B cell (primary cell): ENCODE measurements around the gene ITCH. TPM values are rescaled to one million over a fixed set of nuclear protein-coding genes. Genes with fewer than 3 reads are reported as not detected.

Source experiments
- ATAC-seq: fragments of 200-7000 bp; cut with Tn5 transposase; one replicate; pipeline ENCODE4 v1.10.0; 2021; ENCODE audit warnings: low read depth, mild to moderate bottlenecking, moderate number of reproducible peaks, moderate library complexity
- CTCF ChIA-PET: fragments of 350-600 bp; sonication (Branson Sonifier 250); formaldehyde crosslinking; loops from one replicate; lab custom pipeline; 2021; ENCODE audit warnings: antibody characterized with exemption, inconsistent platforms; lab: Charles Lee
- POLR2A ChIA-PET: fragments of 350-600 bp; sonication (Branson Sonifier 250); formaldehyde crosslinking; loops from one replicate; lab custom pipeline; 2021; ENCODE audit warnings: antibody characterized with exemption; lab: Charles Lee
- DNase-seq: peaks from one replicate; pipeline ENCODE4 v3.0.0; 2013
- H2AFZ ChIP-seq: 2 replicates; pipeline ENCODE4 v1.6.1; 2012; ENCODE audit warnings: mild to moderate bottlenecking, low read depth, low read length; ENCODE audit not compliant: insufficient read depth, poor library complexity, severe bottlenecking
- H3K27ac ChIP-seq, 2 donors: 1 replicate in 1 of 2; 2 replicates in 1 of 2; pipeline ENCODE4 v1.5.1; 2012 to 2013; ENCODE audit warnings: low read length in 2 of 2, mild to moderate bottlenecking in 2 of 2, moderate library complexity in 1 of 2
- H3K27me3 ChIP-seq, 4 experiments: fragments of 200-600 bp in 1 of 4; sonication (generic) in 1 of 4; replicated peaks in 1 of 4; 1 replicate in 2 of 4; 2 replicates in 2 of 4; pipeline versions ENCODE4 v1.6.1 to v1.7.0; 2013 to 2016; ENCODE audit warnings: low read length in 3 of 4, mild to moderate bottlenecking in 2 of 4, mixed read lengths in 1 of 4, moderate library complexity in 1 of 4; ENCODE audit not compliant: insufficient read depth in 4 of 4, control insufficient read depth in 3 of 4; ENCODE audit errors: control extremely low read depth in 1 of 4
- H3K36me3 ChIP-seq, 2 experiments: replicated peaks in 1 of 2; 1 replicate in 1 of 2; 2 replicates in 1 of 2; pipeline versions ENCODE4 v1.6.1 to v1.7.1; 2013; ENCODE audit warnings: low read length in 1 of 2; ENCODE audit not compliant: insufficient read depth in 2 of 2, control insufficient read depth in 1 of 2; ENCODE audit errors: control extremely low read depth in 1 of 2, extremely low read depth in 1 of 2
- H3K4me1 ChIP-seq, 2 donors: fragments of 200-600 bp in 1 of 2; sonication (generic) in 1 of 2; 1 replicate in 1 of 2; 2 replicates in 1 of 2; pipeline versions ENCODE4 v1.5.1 to v1.6.1; 2013 to 2017; ENCODE audit warnings: low read length in 2 of 2; ENCODE audit not compliant: control insufficient read depth in 2 of 2, insufficient read depth in 2 of 2
- H3K4me2 ChIP-seq: replicated peaks from 2 replicates; pipeline ENCODE3; 2012; ENCODE audit warnings: mild to moderate bottlenecking, low read depth, low read length; ENCODE audit not compliant: poor library complexity, severe bottlenecking
- H3K4me3 ChIP-seq, 5 experiments: fragments of 200-600 bp in 1 of 5; sonication (generic) in 1 of 5; 1 replicate in 3 of 5; 2 replicates in 2 of 5; pipeline versions ENCODE4 v1.5.1 to v1.7.0; 2011 to 2016; ENCODE audit warnings: low read length in 4 of 5, mild to moderate bottlenecking in 4 of 5, low read depth in 2 of 5, control low read depth in 1 of 5, moderate library complexity in 1 of 5; ENCODE audit not compliant: insufficient read depth in 1 of 5; ENCODE audit errors: control extremely low read depth in 1 of 5, extremely low read depth in 1 of 5
- H3K79me2 ChIP-seq: fragments of 200-600 bp; sonication (generic); one replicate; pipeline ENCODE4 v1.6.0; 2016; ENCODE audit warnings: low read length; ENCODE audit not compliant: control insufficient read depth, insufficient read depth
- H3K9ac ChIP-seq: fragments of 200-600 bp; sonication (generic); 2 replicates; pipeline ENCODE4 v1.6.1; 2017; ENCODE audit warnings: mild to moderate bottlenecking, low read length, moderate library complexity
- H3K9me3 ChIP-seq, 3 donors: one replicate each; pipeline versions ENCODE4 v1.6.1 to v1.7.1; 2013; ENCODE audit warnings: low read length in 2 of 3; ENCODE audit not compliant: control insufficient read depth in 2 of 3, insufficient read depth in 1 of 3; ENCODE audit errors: control extremely low read depth in 1 of 3
- H4K20me1 ChIP-seq: 2 replicates; pipeline ENCODE4 v1.6.0; 2012; ENCODE audit warnings: mild to moderate bottlenecking, low read length; ENCODE audit not compliant: insufficient read depth, control insufficient read depth, poor library complexity, severe bottlenecking
- H3K27ac Mint-ChIP-seq: one replicate; pipeline ENCODE4 v1.8.0; 2021; ENCODE audit warnings: mixed read lengths
- H3K27me3 Mint-ChIP-seq: one replicate; pipeline ENCODE4 v1.8.0; 2021; ENCODE audit warnings: mixed read lengths
- H3K4me1 Mint-ChIP-seq: one replicate; pipeline ENCODE4 v1.8.0; 2021; ENCODE audit warnings: mixed read lengths
- H3K4me3 Mint-ChIP-seq: one replicate; pipeline ENCODE4 v1.8.0; 2021; ENCODE audit warnings: mixed read lengths
- H3K9me3 Mint-ChIP-seq: one replicate; pipeline ENCODE4 v1.8.0; 2022; ENCODE audit warnings: mixed read lengths; ENCODE audit not compliant: insufficient read depth
- CTCF ChIP-seq: fragments of 200-600 bp; IDR thresholded peaks from one replicate; pipeline ENCODE4 v1.8.0; 2022; ENCODE audit warnings: antibody characterized with exemption, mild to moderate bottlenecking
- EZH2 ChIP-seq: IDR thresholded peaks from 2 replicates; pipeline ENCODE4 v1.6.1; 2012; ENCODE audit warnings: borderline replicate concordance, low read depth, mild to moderate bottlenecking, moderate library complexity, low read length; ENCODE audit not compliant: insufficient read depth, poor library complexity, severe bottlenecking
- WGBS: methylation state at CpG from one replicate; pipeline ENCODE4 v1.1.5; 2013; ENCODE audit warnings: missing lambda C conversion rate; ENCODE audit not compliant: insufficient coverage; 5-methylcytosine and 5-hydroxymethylcytosine counted together
- intact Hi-C: fragments of 100-400 bp; cut with micrococcal nuclease; formaldehyde crosslinking; loops from one replicate; pipeline ENCODE4 v1.10.0; 2022
- polyA plus RNA-seq: library from polyadenylated mRNA; depleted of rRNA; stranded (reverse); fragments of >200 nt; gene quantifications from 2 replicates; pipeline ENCODE4 v1.2.3, GENCODE V29; 2012
- total RNA-seq, 2 donors: library from RNA; stranded (reverse); fragments of 120-200 nt in 1 of 2; gene quantifications; 1 replicate in 1 of 2; 2 replicates in 1 of 2; pipeline versions ENCODE4 v1.2.3 to v1.2.4, GENCODE V29; 2013 to 2022

Gene ITCH
- total and polyA plus RNA-seq, 2 donors (not counting 1 experiment from before 2014, with no cell fraction given), result 10.0 to 110 TPM

GRCh38 chr20:34547844-34548613 lies 185.0 kb downstream of the ITCH start:
- ChIA-PET CTCF (interaction anchor here (1.8 kb wide), 1 partner anchor 8 kb away, joined by 5 read pairs; no protein-coding TSS in a partner anchor), POLR2A (no interaction called here)
- H3K4me3 Mint-ChIP-seq, result no peak overlapping the region
- no peak overlapping the region for H3K4me3 ChIP-seq
- no peak for TF ChIP-seq CTCF
- no peak for TF ChIP-seq EZH2
- no peaks in the 10 kb centered on the region for H3K9me3 ChIP-seq
- DNase-seq (no peak), ATAC-seq (no peak)
- peaks cover 0 to 4% (median 0%) of the 10 kb centered on the region in 4 experiments for H3K27me3 ChIP-seq
- no peak overlapping the region for H3K27ac ChIP-seq
- H3K4me1 Mint-ChIP-seq, result peaks cover 11% of the 10 kb centered on the region
- intact Hi-C loops, result no loop called here
- whole genome bisulfite sequencing, result 98% methylated on average over 17 of the region's 22 CpGs
- H3K79me2 ChIP-seq, result no peaks in the 10 kb centered on the region
- H3K27me3 Mint-ChIP-seq, result peaks cover 3% of the 10 kb centered on the region
- H3K36me3 ChIP-seq, result no peaks in the 10 kb centered on the region
- no peak overlapping the region for H3K9ac ChIP-seq
- no peak overlapping the region for H3K27ac Mint-ChIP-seq
- H3K4me1 ChIP-seq, result peaks cover 0 to 7% of the 10 kb centered on the region in 2 donors
- no peak overlapping the region for H3K4me2 ChIP-seq
- no peak overlapping the region for H2AFZ ChIP-seq
- H3K9me3 Mint-ChIP-seq, result no peaks in the 10 kb centered on the region
- H4K20me1 ChIP-seq, result no peaks in the 10 kb centered on the region

GRCh38 chr20:34549291-34549928 lies 186.3 kb downstream of the ITCH start:
- ATAC-seq (no peak), DNase-seq (peak; percentile 38)
- H3K4me3 Mint-ChIP-seq, result no peak overlapping the region
- Histone ChIP-seq H3K27ac (no peak overlapping the region), H3K9ac (no peak overlapping the region), H3K4me3 (no peak overlapping the region), H3K79me2 (no peaks in the 10 kb centered on the region), H3K4me2 (no peak overlapping the region), H2AFZ (no peak overlapping the region), H3K27me3 (peaks cover 0 to 4% (median 0%) of the 10 kb centered on the region in 4 experiments), H3K36me3 (no peaks in the 10 kb centered on the region), H3K4me1 (peaks cover 0 to 3% of the 10 kb centered on the region in 2 donors), H4K20me1 (no peaks in the 10 kb centered on the region), H3K9me3 (no peaks in the 10 kb centered on the region)
- H3K27ac Mint-ChIP-seq, result no peak overlapping the region
- ChIA-PET CTCF (interaction anchor here (1.8 kb wide), 1 partner anchor 10 kb away, joined by 5 read pairs; no protein-coding TSS in a partner anchor), POLR2A (no interaction called here)
- H3K27me3 Mint-ChIP-seq, result peaks cover 3% of the 10 kb centered on the region
- peaks cover 8% of the 10 kb centered on the region for H3K4me1 Mint-ChIP-seq
- intact Hi-C loops, result no loop called here
- no peaks in the 10 kb centered on the region for H3K9me3 Mint-ChIP-seq
- 63% methylated on average over 19 of the region's 20 CpGs for WGBS
- no peak for TF ChIP-seq CTCF
- no peak for TF ChIP-seq EZH2
